ENCODE results near the gene MRPS2. TPM values are rescaled to one million over a fixed set of nuclear protein-coding genes. Genes with fewer than 3 reads are reported as not detected.

The MRPS2 gene
- polyA plus RNA-seq (2011; rRNA removed) (66.9 and 75.5 TPM in 2 replicates), polyA plus RNA-seq (2017; fragmentation: RNase III; extraction: RNeasy Plus Mini Kit Qiagen cat#74134 plus additional on column Dnase treatment) (85.3 to 93.2 TPM (median 90.1 TPM) in 3 replicates), polyA minus RNA-seq (2011; rRNA and poly(A)+ RNA removed) (126 and 137 TPM in 2 replicates)
- 278 and 376 TPM in 2 replicates for polyA plus RNA-seq (2012; cell fraction: cytosol; rRNA removed)
- polyA plus RNA-seq (2012; cell fraction: nucleus; rRNA removed): 268 and 485 TPM in 2 replicates

GRCh38 chr9:135500525-135501260, at the start of gene MRPS2:
Gene MRPS2 (plus strand): TSS chr9:135500682. CDS start chr9:135500711, 29 bp downstream.
- WGBS (ENCODE audit: missing lambda C conversion rate): 20% methylated on average over 1 of the region's 92 CpGs
- peaks cover 17% of the 10 kb centered on the region for H3K4me1 ChIP-seq
- ATAC-seq (peak; percentile 86 to 95), DNase-seq (ENCODE audit: low read depth in 1 of 2, low spot score in 1 of 2) (peak; percentile 86 to 89), FAIRE-seq (no peak)
- ChIA-PET POLR2A (no interaction called here), CTCF (interaction anchor here (0.7 to 3.3 kb wide), 4 partner anchors 11 to 19 kb away, joined by 3 to 24 read pairs (median 8); partner anchors contain the start of gene PPP1R26)
- no peaks in the 10 kb centered on the region for H3K9me3 ChIP-seq
- peak within 1 kb of the TSS; percentile 100 for H3K4me3 ChIP-seq
- H3K27ac ChIP-seq: peak within 1 kb of the TSS; percentile 99
- H3K4me2 ChIP-seq: peak within 1 kb of the TSS; percentile 84
- TF ChIP-seq MAZ (IDR thresholded peaks at IDR 0.05; ENCODE audit: borderline replicate concordance, low read depth, low read length): 0 out of 2 replicates have a peak, but pooled peaks have one; percentile 27
- no peak for TF ChIP-seq RARB (CRISPR knock-in tag; IDR thresholded peaks at IDR 0.05)
- TF ChIP-seq, protein P1, sequence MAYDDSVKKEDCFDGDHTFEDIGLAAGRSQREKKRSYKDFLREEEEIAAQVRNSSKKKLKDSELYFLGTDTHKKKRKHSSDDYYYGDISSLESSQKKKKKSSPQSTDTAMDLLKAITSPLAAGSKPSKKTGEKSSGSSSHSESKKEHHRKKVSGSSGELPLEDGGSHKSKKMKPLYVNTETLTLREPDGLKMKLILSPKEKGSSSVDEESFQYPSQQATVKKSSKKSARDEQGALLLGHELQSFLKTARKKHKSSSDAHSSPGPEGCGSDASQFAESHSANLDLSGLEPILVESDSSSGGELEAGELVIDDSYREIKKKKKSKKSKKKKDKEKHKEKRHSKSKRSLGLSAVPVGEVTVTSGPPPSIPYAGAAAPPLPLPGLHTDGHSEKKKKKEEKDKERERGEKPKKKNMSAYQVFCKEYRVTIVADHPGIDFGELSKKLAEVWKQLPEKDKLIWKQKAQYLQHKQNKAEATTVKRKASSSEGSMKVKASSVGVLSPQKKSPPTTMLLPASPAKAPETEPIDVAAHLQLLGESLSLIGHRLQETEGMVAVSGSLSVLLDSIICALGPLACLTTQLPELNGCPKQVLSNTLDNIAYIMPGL (CRISPR knock-in tag; IDR thresholded peaks at IDR 0.05; ENCODE audit: borderline replicate concordance): peak; percentile 95
- TF ChIP-seq CHD4 (IDR thresholded peaks at IDR 0.05; ENCODE audit: borderline replicate concordance): no peak
- no peak for TF ChIP-seq FOXS1 (CRISPR knock-in tag; IDR thresholded peaks at IDR 0.05)
- TF ChIP-seq CBX8 (IDR thresholded peaks at IDR 0.05): no peak
- TF ChIP-seq BCL3 (IDR thresholded peaks at IDR 0.05): peak; percentile 80; the same call in 2 of the 3 replicates
- TF ChIP-seq, protein P2, sequence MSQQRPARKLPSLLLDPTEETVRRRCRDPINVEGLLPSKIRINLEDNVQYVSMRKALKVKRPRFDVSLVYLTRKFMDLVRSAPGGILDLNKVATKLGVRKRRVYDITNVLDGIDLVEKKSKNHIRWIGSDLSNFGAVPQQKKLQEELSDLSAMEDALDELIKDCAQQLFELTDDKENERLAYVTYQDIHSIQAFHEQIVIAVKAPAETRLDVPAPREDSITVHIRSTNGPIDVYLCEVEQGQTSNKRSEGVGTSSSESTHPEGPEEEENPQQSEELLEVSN (IDR thresholded peaks at IDR 0.05; ENCODE audit: borderline replicate concordance, low read depth): peak; percentile 35; the same call in 1 of the 2 replicates
- no peak for TF ChIP-seq RAD21 (conservative IDR thresholded peaks at IDR 0.05 in 1 of 2, IDR thresholded peaks at IDR 0.05 in 1 of 2)
- TF ChIP-seq RFX5 (IDR thresholded peaks at IDR 0.05): no peak
- no peak for TF ChIP-seq HES2 (IDR thresholded peaks at IDR 0.05)
- peak; percentile 70 for TF ChIP-seq MAX (IDR thresholded peaks at IDR 0.05)
- TF ChIP-seq ATOH8 (CRISPR knock-in tag; IDR thresholded peaks at IDR 0.05; ENCODE audit: low read depth): no peak
- peak; percentile 57 to 83; a peak in 4 of 5 replicates for TF ChIP-seq JUN (IDR thresholded peaks at IDR 0.05)
- no peak for TF ChIP-seq ZFP36 (IDR thresholded peaks at IDR 0.05; ENCODE audit: borderline replicate concordance, partially characterized antibody)
- TF ChIP-seq NFE2L2 (conservative IDR thresholded peaks at IDR 0.05; ENCODE audit: low read length): no peak
- TF ChIP-seq FOSB (CRISPR knock-in tag; IDR thresholded peaks at IDR 0.05): no peak
- no peak for TF ChIP-seq ZC3H11A (IDR thresholded peaks at IDR 0.05)
- no peak for TF ChIP-seq ELK1 (IDR thresholded peaks at IDR 0.05; ENCODE audit: low read depth, low read length)
- no peak; the same call in 1 of the 2 replicates for TF ChIP-seq BHLHE40 (IDR thresholded peaks at IDR 0.05; ENCODE audit: low read depth, low read length)
- TF ChIP-seq, protein P3, sequence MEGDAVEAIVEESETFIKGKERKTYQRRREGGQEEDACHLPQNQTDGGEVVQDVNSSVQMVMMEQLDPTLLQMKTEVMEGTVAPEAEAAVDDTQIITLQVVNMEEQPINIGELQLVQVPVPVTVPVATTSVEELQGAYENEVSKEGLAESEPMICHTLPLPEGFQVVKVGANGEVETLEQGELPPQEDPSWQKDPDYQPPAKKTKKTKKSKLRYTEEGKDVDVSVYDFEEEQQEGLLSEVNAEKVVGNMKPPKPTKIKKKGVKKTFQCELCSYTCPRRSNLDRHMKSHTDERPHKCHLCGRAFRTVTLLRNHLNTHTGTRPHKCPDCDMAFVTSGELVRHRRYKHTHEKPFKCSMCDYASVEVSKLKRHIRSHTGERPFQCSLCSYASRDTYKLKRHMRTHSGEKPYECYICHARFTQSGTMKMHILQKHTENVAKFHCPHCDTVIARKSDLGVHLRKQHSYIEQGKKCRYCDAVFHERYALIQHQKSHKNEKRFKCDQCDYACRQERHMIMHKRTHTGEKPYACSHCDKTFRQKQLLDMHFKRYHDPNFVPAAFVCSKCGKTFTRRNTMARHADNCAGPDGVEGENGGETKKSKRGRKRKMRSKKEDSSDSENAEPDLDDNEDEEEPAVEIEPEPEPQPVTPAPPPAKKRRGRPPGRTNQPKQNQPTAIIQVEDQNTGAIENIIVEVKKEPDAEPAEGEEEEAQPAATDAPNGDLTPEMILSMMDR (IDR thresholded peaks at IDR 0.05): peak; percentile 80
- TF ChIP-seq SMC3 (IDR thresholded peaks at IDR 0.05): no peak
- no peak for TF ChIP-seq CEBPB (IDR thresholded peaks at IDR 0.05)
- no peak for TF ChIP-seq CHD2 (IDR thresholded peaks at IDR 0.05; ENCODE audit: low read length, partially characterized antibody)
- TF ChIP-seq, protein P4, sequence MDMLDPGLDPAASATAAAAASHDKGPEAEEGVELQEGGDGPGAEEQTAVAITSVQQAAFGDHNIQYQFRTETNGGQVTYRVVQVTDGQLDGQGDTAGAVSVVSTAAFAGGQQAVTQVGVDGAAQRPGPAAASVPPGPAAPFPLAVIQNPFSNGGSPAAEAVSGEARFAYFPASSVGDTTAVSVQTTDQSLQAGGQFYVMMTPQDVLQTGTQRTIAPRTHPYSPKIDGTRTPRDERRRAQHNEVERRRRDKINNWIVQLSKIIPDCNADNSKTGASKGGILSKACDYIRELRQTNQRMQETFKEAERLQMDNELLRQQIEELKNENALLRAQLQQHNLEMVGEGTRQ (IDR thresholded peaks at IDR 0.05): no peak

Data from A549 (cell line).